Occipital lobe (tissue), 2 donors: ENCODE results near the gene ISL1. TPM values are rescaled to one million over a fixed set of nuclear protein-coding genes. Genes with fewer than 3 reads are reported as not detected.

Experiments
- DNase-seq: peaks from one replicate; lab custom pipeline; 2025; lab: John Stamatoyannopoulos, UW
- total RNA-seq: library from RNA; depleted of rRNA; stranded (reverse); fragments of >200 nt; gene quantifications from one replicate; pipeline ENCODE4 v1.2.3, GENCODE V29; 2014

Gene ISL1
- total RNA-seq, 1 donor from 2014 or later, result not detected

GRCh38 chr5:51386916-51387883, 4.0 kb downstream of the ISL1 start:
- DNase-seq, result no peak

GRCh38 chr5:51387884-51388275, 4.6 kb downstream of the ISL1 start:
- no peak for DNase-seq

GRCh38 chr5:51388488-51389287, 5.4 kb downstream of the ISL1 start:
- DNase-seq, result no peak

GRCh38 chr5:51389288-51389576, 6.0 kb downstream of the ISL1 start:
- DNase-seq, result no peak

- DNase-seq, result no peak
These were observed 6.6 kb downstream of the ISL1 start for GRCh38 chr5:51389577-51390463.

- DNase-seq, result no peak
These were observed 7.9 kb downstream of the ISL1 start for GRCh38 chr5:51391175-51391574.

GRCh38 chr5:51392689-51393199, 9.5 kb downstream of the ISL1 start:
- no peak for DNase-seq

- DNase-seq, result no peak
These were observed 11.4 kb downstream of the ISL1 start for GRCh38 chr5:51394609-51395008.

- DNase-seq, result no peak
These were observed 12.0 kb downstream of the ISL1 start for GRCh38 chr5:51395245-51395644.

- no peak for DNase-seq
These were observed 12.6 kb downstream of the ISL1 start for GRCh38 chr5:51395666-51396356.

GRCh38 chr5:51396797-51397196, 13.5 kb downstream of the ISL1 start:
- no peak for DNase-seq

- DNase-seq, result no peak
These were observed 14.7 kb downstream of the ISL1 start for GRCh38 chr5:51397996-51398395.

GRCh38 chr5:51398875-51399642, 15.8 kb downstream of the ISL1 start:
- DNase-seq, result no peak

- no peak for DNase-seq
These were observed 16.4 kb downstream of the ISL1 start for GRCh38 chr5:51399643-51400006.

- no peak for DNase-seq
These were observed 21.0 kb downstream of the ISL1 start for GRCh38 chr5:51404255-51404654.

- DNase-seq, result no peak
These were observed 28.7 kb downstream of the ISL1 start for GRCh38 chr5:51411921-51412325.

GRCh38 chr5:51414516-51414915, 31.3 kb downstream of the ISL1 start:
- DNase-seq, result no peak

GRCh38 chr5:51416149-51416548, 32.9 kb downstream of the ISL1 start:
- no peak for DNase-seq

- DNase-seq, result no peak
These were observed 49.9 kb downstream of the ISL1 start for GRCh38 chr5:51433052-51433710.

GRCh38 chr5:51439232-51439631, 56.0 kb downstream of the ISL1 start:
- no peak for DNase-seq
